Mesenchymal stem cell (in vitro differentiated cells and primary cell): ENCODE measurements around the gene CFAP70.

Experiments
- DNase-seq: peaks from one replicate; pipeline ENCODE4 v3.0.0-alpha.2; 2013
- H2AFZ ChIP-seq: one replicate; pipeline ENCODE4 v1.6.1; 2013; ENCODE audit warnings: low read depth, mild to moderate bottlenecking, control low read depth, inconsistent platforms, low read length, moderate library complexity
- H2AK5ac ChIP-seq: 2 replicates; pipeline ENCODE4 v1.6.1; 2013; ENCODE audit warnings: low read length, moderate library complexity, mild to moderate bottlenecking, inconsistent platforms; ENCODE audit not compliant: severe bottlenecking
- H2BK120ac ChIP-seq: one replicate; pipeline ENCODE4 v1.6.1; 2013; ENCODE audit warnings: low read depth, mild to moderate bottlenecking, inconsistent platforms, low read length, moderate library complexity
- H2BK12ac ChIP-seq, 2 experiments: one replicate each; pipeline ENCODE4 v1.6.1; 2013; ENCODE audit warnings: inconsistent platforms in 2 of 2, low read length in 2 of 2, mild to moderate bottlenecking in 2 of 2, moderate library complexity in 2 of 2, control low read depth in 1 of 2
- H2BK15ac ChIP-seq: one replicate; pipeline ENCODE4 v1.6.1; 2013; ENCODE audit warnings: mild to moderate bottlenecking, low read depth, inconsistent platforms; ENCODE audit not compliant: poor library complexity, severe bottlenecking
- H2BK5ac ChIP-seq: 2 replicates; pipeline ENCODE4 v1.6.1; 2013; ENCODE audit warnings: low read depth, mild to moderate bottlenecking, low read length, control low read depth, inconsistent platforms; ENCODE audit not compliant: poor library complexity, severe bottlenecking
- H3K14ac ChIP-seq, 2 experiments: one replicate each; pipeline ENCODE4 v1.6.1; 2013; ENCODE audit warnings: inconsistent platforms in 2 of 2, low read length in 2 of 2, control low read depth in 1 of 2, mild to moderate bottlenecking in 1 of 2, moderate library complexity in 1 of 2
- H3K18ac ChIP-seq, 2 experiments: one replicate each; pipeline ENCODE4 v1.6.1; 2013; ENCODE audit warnings: inconsistent platforms in 2 of 2, low read length in 2 of 2, control low read depth in 1 of 2, low read depth in 1 of 2, mild to moderate bottlenecking in 1 of 2
- H3K23ac ChIP-seq, 2 experiments: one replicate each; pipeline ENCODE4 v1.6.1; 2013; ENCODE audit warnings: inconsistent platforms in 2 of 2, low read length in 2 of 2, mild to moderate bottlenecking in 2 of 2, moderate library complexity in 2 of 2, control low read depth in 1 of 2
- H3K27ac ChIP-seq: 2 replicates; pipeline ENCODE4 v1.5.1; 2013; ENCODE audit warnings: mild to moderate bottlenecking, moderate library complexity, low read length, control low read depth, inconsistent platforms; ENCODE audit not compliant: poor library complexity, severe bottlenecking
- H3K27me3 ChIP-seq, 2 experiments: 2 replicates each; pipeline versions ENCODE4 v1.6.1 to v1.7.0; 2013; ENCODE audit warnings: low read length in 2 of 2, mild to moderate bottlenecking in 2 of 2, moderate library complexity in 2 of 2, control low read depth in 1 of 2, inconsistent platforms in 1 of 2; ENCODE audit not compliant: control insufficient read depth in 1 of 2, insufficient read depth in 1 of 2
- H3K36me3 ChIP-seq, 2 experiments: 2 replicates each; pipeline versions ENCODE4 v1.6.1 to v1.7.0; 2013; ENCODE audit warnings: low read length in 2 of 2, control low read depth in 1 of 2, inconsistent platforms in 1 of 2, low read depth in 1 of 2, mild to moderate bottlenecking in 1 of 2; ENCODE audit not compliant: insufficient read depth in 2 of 2, control insufficient read depth in 1 of 2
- H3K4ac ChIP-seq, 2 experiments: one replicate each; pipeline ENCODE4 v1.6.1; 2013; ENCODE audit warnings: inconsistent platforms in 2 of 2, low read length in 2 of 2, mild to moderate bottlenecking in 2 of 2, moderate library complexity in 2 of 2, control low read depth in 1 of 2, low read depth in 1 of 2
- H3K4me1 ChIP-seq: 2 replicates; pipeline ENCODE4 v1.6.1; 2013; ENCODE audit warnings: low read depth, low read length, control low read depth; ENCODE audit not compliant: control insufficient read depth, insufficient read depth
- H3K4me2 ChIP-seq: 2 replicates; pipeline ENCODE4 v1.6.1; 2013; ENCODE audit warnings: low read length, mild to moderate bottlenecking, inconsistent platforms; ENCODE audit not compliant: poor library complexity, severe bottlenecking
- H3K4me3 ChIP-seq, 2 experiments: 2 replicates each; pipeline versions ENCODE4 v1.5.1 to v1.7.0; 2013; ENCODE audit warnings: low read length in 2 of 2, mild to moderate bottlenecking in 2 of 2, control low read depth in 1 of 2, low read depth in 1 of 2; ENCODE audit not compliant: insufficient read depth in 1 of 2
- H3K79me1 ChIP-seq: replicated peaks from 2 replicates; pipeline ENCODE4 v1.6.1; 2013; ENCODE audit warnings: mild to moderate bottlenecking, control low read depth, low read length, inconsistent platforms; ENCODE audit not compliant: poor library complexity, severe bottlenecking
- H3K9ac ChIP-seq: 2 replicates; pipeline ENCODE4 v1.7.0; 2013; ENCODE audit warnings: mild to moderate bottlenecking, low read length, moderate library complexity
- H3K9me3 ChIP-seq: 2 replicates; pipeline ENCODE4 v1.7.0; 2013; ENCODE audit warnings: mild to moderate bottlenecking, low read length; ENCODE audit not compliant: control insufficient read depth
- H4K8ac ChIP-seq: one replicate; pipeline ENCODE4 v1.6.1; 2013; ENCODE audit warnings: inconsistent platforms, mild to moderate bottlenecking, low read length, moderate library complexity
- H4K91ac ChIP-seq: one replicate; pipeline ENCODE4 v1.6.1; 2013; ENCODE audit warnings: mild to moderate bottlenecking, low read length, inconsistent platforms
- WGBS: methylation state at CpG from one replicate; pipeline ENCODE4 v1.1.7; 2013; ENCODE audit warnings: mixed read lengths; 5-methylcytosine and 5-hydroxymethylcytosine counted together

The CFAP70 gene

DNA sequence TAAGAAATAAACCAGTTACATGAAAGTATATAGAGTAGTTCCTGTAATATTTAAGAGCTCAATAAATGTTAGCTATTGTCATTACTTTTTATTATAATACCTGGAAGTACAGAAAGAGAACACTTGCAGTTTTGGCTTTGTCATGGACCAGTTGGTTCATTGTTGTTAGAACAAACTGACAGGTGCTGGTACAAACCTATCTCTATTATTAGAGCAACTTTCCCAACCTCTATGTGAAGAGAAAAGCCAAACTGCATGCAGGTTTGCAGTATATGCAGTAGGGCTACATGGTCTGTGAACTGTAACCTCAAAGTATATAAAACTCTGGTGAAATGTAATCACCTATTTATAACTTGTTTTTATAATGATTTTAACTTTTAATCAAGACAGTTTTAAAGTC lies 132.0 kb downstream of the CFAP70 start:
- Histone ChIP-seq H3K18ac (no peak overlapping the region), H3K9ac (no peak overlapping the region), H3K4me1 (no peaks in the 10 kb centered on the region), H3K4me3 (no peak overlapping the region), H3K14ac (no peak overlapping the region), H3K27me3 (no peaks in the 10 kb centered on the region), H2BK12ac (no peak overlapping the region), H2BK5ac (no peak overlapping the region), H4K8ac (no peak overlapping the region), H3K27ac (no peak overlapping the region), H2BK120ac (no peak overlapping the region), H3K4me2 (no peak overlapping the region), H3K23ac (no peak overlapping the region), H2AFZ (no peak overlapping the region), H2AK5ac (no peak overlapping the region), H3K4ac (no peak overlapping the region), H3K9me3 (no peaks in the 10 kb centered on the region), H4K91ac (no peak overlapping the region), H3K36me3 (peaks cover 0 to 41% of the 10 kb centered on the region in 2 experiments), H2BK15ac (no peak overlapping the region), H3K79me1 (peaks cover 1% of the 10 kb centered on the region)
- no peak for DNase-seq

DNA sequence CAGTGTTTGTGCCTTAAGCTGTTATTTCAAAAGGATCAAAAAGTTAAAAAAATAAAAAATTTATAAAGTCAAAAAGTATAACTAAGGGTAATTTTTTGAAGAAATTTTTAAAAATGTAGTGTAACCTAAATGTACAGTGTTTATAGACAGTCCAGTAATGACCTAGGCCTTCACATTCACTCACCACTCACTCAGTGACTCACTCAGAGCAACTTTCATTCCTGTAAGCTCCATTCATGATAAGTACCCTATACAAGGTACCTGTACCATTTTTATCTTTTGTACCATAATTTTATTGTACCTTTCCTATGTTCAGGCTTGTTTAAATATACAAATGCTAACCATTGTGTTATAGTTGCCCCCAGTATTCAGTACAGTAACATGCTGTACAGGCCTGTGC lies 133.1 kb downstream of the CFAP70 start:
- Histone ChIP-seq H2BK15ac (no peak overlapping the region), H2BK12ac (no peak overlapping the region), H2BK5ac (no peak overlapping the region), H3K9me3 (no peaks in the 10 kb centered on the region), H3K27me3 (no peaks in the 10 kb centered on the region), H3K23ac (no peak overlapping the region), H4K91ac (no peak overlapping the region), H3K36me3 (peaks cover 0 to 30% of the 10 kb centered on the region in 2 experiments), H2BK120ac (no peak overlapping the region), H3K4me1 (no peaks in the 10 kb centered on the region), H3K14ac (no peak overlapping the region), H3K18ac (no peak overlapping the region), H3K4me3 (no peak overlapping the region), H2AK5ac (no peak overlapping the region), H3K27ac (no peak overlapping the region), H3K79me1 (peaks cover 2% of the 10 kb centered on the region), H4K8ac (no peak overlapping the region), H3K4me2 (no peak overlapping the region), H3K9ac (no peak overlapping the region), H3K4ac (no peak overlapping the region), H2AFZ (no peak overlapping the region)
- no peak for DNase-seq

GRCh38 chr10:73220989-73221388 lies 137.7 kb downstream of the CFAP70 start:
- Histone ChIP-seq H3K18ac (no peak overlapping the region), H2BK5ac (no peak overlapping the region), H3K27me3 (no peaks in the 10 kb centered on the region), H3K27ac (no peak overlapping the region), H3K36me3 (peaks cover 3 to 33% of the 10 kb centered on the region in 2 experiments), H3K4ac (no peak overlapping the region), H2BK120ac (no peak overlapping the region), H4K91ac (no peak overlapping the region), H2BK15ac (no peak overlapping the region), H3K9ac (no peak overlapping the region), H2AK5ac (no peak overlapping the region), H3K14ac (no peak overlapping the region), H2BK12ac (no peak overlapping the region), H3K9me3 (no peaks in the 10 kb centered on the region), H3K4me3 (no peak overlapping the region), H3K4me2 (no peak overlapping the region), H3K4me1 (no peaks in the 10 kb centered on the region), H3K79me1 (peaks cover 4% of the 10 kb centered on the region), H2AFZ (no peak overlapping the region), H4K8ac (no peak overlapping the region), H3K23ac (no peak overlapping the region)
- WGBS: 100% methylated on average over 1 of the region's 1 CpG
- no peak for DNase-seq

- Histone ChIP-seq H2AFZ (no peak overlapping the region), H3K79me1 (peaks cover 7% of the 10 kb centered on the region), H3K23ac (no peak overlapping the region), H3K4me1 (no peaks in the 10 kb centered on the region), H3K9me3 (no peaks in the 10 kb centered on the region), H3K27me3 (no peaks in the 10 kb centered on the region), H3K27ac (no peak overlapping the region), H3K18ac (no peak overlapping the region), H4K8ac (no peak overlapping the region), H2AK5ac (no peak overlapping the region), H3K4me2 (no peak overlapping the region), H3K4me3 (no peak overlapping the region), H2BK15ac (no peak overlapping the region), H3K36me3 (peaks cover 3 to 33% of the 10 kb centered on the region in 2 experiments), H2BK12ac (no peak overlapping the region), H4K91ac (no peak overlapping the region), H2BK120ac (no peak overlapping the region), H3K4ac (no peak overlapping the region), H3K14ac (no peak overlapping the region), H3K9ac (no peak overlapping the region), H2BK5ac (no peak overlapping the region)
- DNase-seq: no peak
Observed at GRCh38 chr10:73219384-73219783, 139.3 kb downstream of the CFAP70 start.
